H1 (cell line): ENCODE measurements around the gene WDR76. TPM values are rescaled to one million over a fixed set of nuclear protein-coding genes. Genes with fewer than 3 reads are reported as not detected.

ENCODE experiments used
- CREB1 ChIP-seq: IDR thresholded peaks from 2 replicates; pipeline ENCODE4 v1.6.1; 2012; ENCODE audit warnings: inconsistent platforms
- USF2 ChIP-seq: IDR thresholded peaks from 2 replicates; pipeline ENCODE4 v1.6.1; 2011; ENCODE audit warnings: low read length, improper control_type of control experiment
- polyA plus RNA-seq, 7 experiments: library from polyadenylated mRNA; depleted of rRNA in 3 of 7; stranded (reverse) in 5 of 7; unstranded in 2 of 7; fragments of >200 nt in 5 of 7; fragments of 200-250 nt in 2 of 7; gene quantifications; 1 replicate in 5 of 7; 2 replicates in 1 of 7; 4 replicates in 1 of 7; pipeline versions ENCODE4 v1.2.1 to v1.2.3, GENCODE V29; 2011 to 2013; ENCODE audit warnings: missing spikeins in 2 of 7, mixed read lengths in 2 of 7
- total RNA-seq: library from RNA; stranded (reverse); fragmentation: NEBNext Ultra II Directional; extraction: Animal tissue kit (Norgen Biotek cat#: 25700); gene quantifications from 2 replicates; pipeline ENCODE4 v1.2.1, GENCODE V29; 2021

Gene WDR76
- total and polyA plus RNA-seq, 2 of the 8 experiments (the other 6 are each of a cell fraction or from before 2014, with no cell fraction given), result 4.1 to 18.9 TPM

GRCh38 chr15:43821505-43821904 lies 5.3 kb upstream of the WDR76 start (continued):
- TF ChIP-seq USF2 (no peak), CREB1 (no peak)
